IPS DF 4.7 (cell line): ENCODE measurements around the gene SAP30BP.

Source experiments
- DNase-seq: peaks from one replicate; pipeline ENCODE4 v3.0.0-alpha.2; 2013; ENCODE audit warnings: low spot score; ENCODE audit errors: extremely low read depth

SAP30BP gene

GRCh38 chr17:75712446-75712845, 45.3 kb downstream of the SAP30BP start:
- DNase-seq: no peak

- no peak for DNase-seq
Measured at GRCh38 chr17:75719732-75720131, 52.6 kb downstream of the SAP30BP start.

DNA sequence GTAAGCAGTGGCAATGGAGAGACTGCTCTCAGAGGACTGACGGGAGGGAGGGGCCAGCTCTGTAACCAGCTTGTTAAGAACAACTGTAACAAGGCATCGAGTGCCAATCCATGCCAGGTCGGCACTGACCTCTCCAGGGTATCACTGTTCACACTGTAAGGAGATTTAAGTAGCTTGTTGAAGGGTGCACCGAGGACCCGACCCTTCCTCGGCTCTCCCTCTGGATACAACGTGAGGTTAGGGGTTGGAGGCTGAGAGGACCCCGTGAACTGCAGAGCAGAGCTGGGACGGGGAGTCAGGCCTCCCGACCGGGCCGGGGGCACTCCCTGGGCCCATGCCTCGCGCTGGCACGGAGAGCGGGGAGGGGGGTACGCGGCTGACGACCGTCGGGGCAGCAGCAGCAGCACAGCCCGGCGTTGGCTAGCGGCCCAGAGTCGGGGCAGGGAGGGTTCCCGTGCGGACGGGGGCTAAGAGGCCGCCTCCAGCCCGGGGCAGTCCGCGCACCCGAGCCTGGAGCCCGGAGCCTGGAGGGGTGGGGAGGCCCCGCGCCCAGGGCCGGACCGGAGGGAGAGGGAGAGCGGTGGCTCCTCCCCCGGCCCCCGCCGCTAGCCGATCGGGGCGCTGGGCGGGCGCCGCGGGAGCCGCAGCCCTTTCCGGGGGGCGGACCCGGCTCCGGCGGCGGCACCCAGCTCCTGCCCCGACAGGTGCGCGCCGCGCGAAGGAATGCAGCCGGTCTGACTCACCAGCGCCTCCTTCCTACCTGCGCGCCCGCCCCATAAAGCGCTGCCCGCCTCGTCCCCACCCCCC, 53.7 kb downstream of the SAP30BP start, which contains the start of gene ITGB4:
Gene ITGB4 (plus strand): TSS at position 804 of the 807 bp plus-strand sequence. CDS start 3,245 bp downstream, outside the sequence.
- DNase-seq: no peak

GRCh38 chr17:75721463-75722011, 54.4 kb downstream of the SAP30BP start:
- DNase-seq: no peak

- DNase-seq: no peak
Measured at GRCh38 chr17:75722076-75722475, 54.9 kb downstream of the SAP30BP start.

- DNase-seq: no peak
Measured at GRCh38 chr17:75722542-75723095, 55.5 kb downstream of the SAP30BP start.

DNA sequence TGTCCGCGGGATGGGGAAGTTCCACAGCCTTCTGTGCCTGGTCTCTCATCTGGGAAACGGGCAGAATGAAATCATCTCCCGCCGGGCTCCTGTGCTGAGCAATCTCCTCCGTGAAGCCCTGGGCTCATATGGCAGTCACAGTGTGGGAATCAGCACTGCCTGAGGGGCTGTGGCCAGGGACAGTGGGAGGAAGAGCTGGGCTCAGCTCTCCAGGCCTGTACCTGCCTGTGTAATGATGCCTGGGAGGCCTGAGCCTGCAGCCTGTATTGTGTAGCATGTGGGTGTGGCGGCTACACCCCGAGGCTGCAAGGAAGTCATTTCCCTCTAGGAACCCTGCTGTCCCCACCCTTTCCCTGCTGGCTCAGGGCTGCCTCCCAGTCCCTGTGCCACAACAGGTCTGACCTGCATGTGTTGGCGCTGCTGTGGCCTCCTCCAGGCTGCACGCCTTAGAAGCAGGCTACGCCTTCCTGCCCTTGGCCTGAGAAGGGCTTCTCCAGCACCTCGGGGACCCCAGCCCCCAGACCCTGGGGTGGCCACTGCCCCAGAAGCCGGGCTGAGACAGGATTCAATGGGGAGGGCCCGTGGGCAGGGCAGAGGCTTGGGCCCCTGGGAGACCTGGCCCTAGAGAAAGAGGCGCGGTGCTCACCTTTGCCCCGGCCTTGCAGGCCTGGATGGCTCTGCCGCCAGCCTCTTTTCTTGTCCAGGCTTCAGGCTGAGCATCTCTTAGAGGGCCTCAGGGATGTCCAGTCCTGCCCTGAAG, 56.2 kb downstream of the SAP30BP start:
- DNase-seq: no peak

DNA sequence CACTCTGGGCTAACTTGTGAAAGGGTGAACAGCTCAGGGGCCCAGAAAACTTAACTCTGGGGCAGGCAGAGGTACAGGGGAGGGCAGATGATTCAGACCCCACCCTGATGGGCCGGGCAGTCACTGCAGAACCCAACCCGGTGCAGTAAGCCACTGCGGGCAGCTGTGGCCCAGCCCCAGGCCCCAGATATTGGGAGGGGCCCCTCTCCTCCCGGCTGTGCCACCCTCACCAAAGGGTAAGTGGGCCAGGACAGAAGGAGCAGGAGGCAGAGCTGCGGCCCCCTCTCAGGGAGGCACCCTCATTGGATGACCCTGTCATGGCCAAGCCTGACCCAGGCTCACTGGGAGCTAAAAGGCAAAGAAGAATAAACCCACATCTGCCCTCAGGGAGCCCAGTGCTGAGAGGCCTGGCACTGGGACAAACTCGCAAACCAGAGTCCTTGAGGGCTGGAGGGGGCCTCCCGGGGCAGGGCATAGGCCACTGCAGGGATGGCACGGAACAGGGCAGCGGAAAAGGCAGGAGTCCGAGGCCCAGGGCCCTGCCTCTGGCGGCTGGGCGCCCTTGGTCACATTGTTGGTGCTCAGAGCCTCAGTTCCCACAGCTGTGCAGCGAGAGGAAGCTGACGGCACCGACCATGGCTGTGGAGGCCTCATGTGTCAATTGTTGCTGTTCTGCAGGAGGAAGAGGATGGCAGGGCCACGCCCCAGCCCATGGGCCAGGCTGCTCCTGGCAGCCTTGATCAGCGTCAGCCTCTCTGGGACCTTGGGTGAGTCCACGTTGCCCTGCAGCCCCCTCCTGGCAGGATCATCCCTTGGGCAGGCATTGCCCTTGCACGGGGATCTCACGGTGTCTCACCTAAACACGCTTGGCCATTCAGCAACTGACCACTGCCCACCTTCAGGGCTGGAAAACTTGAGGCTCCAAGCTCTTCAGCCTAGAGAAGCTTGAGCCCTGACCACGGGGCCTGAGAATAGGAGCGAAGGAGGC, 57.2 kb downstream of the SAP30BP start:
- DNase-seq: no peak

DNA sequence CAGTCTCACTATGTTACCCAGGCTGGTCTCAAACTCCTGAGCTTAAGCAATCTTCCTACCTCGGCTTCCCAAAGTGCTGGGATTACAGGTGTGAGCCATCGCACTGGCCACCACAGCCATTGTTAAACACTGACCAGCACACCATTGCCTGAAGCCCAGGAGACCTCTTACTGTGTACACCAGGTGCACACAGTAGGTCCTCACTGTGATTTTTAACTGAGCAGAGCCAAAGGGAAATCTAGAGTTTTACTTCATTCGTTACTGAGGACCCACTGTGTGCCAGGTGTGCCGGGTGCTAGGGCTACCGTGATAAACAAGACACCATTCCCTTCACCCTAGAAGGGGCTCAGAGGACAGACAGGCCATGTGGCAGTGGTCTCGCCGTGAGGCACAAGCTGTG, 58.4 kb downstream of the SAP30BP start:
- DNase-seq: no peak

DNA sequence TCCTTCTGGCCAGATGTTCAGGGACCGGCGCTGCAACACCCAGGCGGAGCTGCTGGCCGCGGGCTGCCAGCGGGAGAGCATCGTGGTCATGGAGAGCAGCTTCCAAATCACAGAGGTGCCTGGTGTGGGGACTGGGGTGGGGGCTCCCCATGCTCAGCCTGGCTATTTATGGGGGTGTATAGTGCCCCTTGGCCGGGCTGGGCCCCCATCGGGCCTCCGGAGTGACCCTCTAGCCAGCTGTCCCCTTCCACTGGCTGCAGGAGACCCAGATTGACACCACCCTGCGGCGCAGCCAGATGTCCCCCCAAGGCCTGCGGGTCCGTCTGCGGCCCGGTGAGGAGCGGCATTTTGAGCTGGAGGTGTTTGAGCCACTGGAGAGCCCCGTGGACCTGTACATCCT, 60.3 kb downstream of the SAP30BP start:
- no peak for DNase-seq

GRCh38 chr17:75729351-75729750, 62.2 kb downstream of the SAP30BP start:
- DNase-seq: no peak

- no peak for DNase-seq
Measured at GRCh38 chr17:75730065-75730464, 62.9 kb downstream of the SAP30BP start.

- no peak for DNase-seq
Measured at GRCh38 chr17:75731086-75731715, 64.1 kb downstream of the SAP30BP start.

DNA sequence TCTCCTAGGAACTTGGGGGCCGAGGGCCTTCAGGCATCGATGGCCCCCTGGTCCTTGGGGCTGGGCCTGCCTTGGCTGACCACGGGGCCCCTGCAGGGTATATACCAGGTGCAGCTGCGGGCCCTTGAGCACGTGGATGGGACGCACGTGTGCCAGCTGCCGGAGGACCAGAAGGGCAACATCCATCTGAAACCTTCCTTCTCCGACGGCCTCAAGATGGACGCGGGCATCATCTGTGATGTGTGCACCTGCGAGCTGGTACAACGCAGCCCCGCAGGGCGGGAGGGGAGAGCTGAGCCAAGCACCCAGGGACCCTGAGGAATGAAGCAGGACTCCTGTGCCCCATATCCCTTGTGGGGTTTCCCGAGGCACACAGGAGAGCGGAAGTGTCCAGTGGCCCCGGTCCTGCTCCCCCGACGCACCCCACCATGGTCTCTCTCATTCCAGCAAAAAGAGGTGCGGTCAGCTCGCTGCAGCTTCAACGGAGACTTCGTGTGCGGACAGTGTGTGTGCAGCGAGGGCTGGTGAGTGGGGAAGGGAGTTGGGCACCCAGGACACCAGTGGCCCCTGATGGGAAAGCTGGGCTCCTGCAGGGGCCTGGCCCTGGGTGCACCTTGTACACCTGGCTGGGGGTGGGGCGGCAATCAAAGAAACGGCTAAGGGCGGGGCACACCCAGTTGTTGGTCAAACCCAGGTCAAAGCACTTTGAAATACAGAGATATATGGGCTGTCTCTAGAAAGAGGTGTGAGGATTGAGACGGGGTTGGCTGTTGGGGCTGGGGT, 64.8 kb downstream of the SAP30BP start:
- no peak for DNase-seq

DNA sequence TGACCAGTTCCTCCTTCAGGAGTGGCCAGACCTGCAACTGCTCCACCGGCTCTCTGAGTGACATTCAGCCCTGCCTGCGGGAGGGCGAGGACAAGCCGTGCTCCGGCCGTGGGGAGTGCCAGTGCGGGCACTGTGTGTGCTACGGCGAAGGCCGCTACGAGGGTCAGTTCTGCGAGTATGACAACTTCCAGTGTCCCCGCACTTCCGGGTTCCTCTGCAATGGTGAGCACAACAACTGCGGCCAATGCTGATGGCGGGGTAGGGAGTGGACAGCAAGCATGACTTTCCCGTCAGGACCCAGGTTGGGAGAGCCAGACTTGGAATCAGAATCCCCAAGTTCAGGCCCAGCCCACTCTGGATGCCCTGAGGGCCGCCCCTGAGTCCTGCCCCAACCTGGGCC, 66.3 kb downstream of the SAP30BP start:
- no peak for DNase-seq

DNA sequence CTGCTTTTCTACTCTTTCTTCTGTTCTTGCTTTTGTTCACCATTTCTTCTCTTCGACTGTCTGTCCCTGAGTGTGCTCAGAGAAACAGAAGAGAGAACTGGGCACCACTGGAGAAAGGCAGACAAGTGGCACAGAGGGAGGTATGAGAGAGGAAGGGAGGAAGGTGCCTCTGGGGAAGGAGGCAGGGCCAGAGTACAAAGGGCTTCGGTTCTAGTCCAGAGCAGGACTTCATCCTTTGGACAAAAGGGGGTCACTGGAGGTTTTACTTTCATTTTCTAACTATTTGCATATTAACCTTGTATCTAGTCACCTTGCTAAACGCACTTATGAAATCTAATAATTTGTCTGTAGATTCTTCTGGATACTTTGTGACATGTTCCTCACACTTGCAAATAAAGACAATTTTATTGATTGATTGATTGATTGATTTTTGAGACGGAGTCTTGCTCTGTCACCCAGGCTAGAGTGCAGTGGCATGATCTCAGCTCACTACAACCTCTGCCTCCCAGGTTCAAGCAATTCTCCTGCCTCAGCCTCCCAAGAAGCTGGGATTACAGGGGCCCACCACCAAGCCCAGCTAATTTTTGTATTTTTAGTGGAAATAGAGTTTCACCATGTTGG, 67.6 kb downstream of the SAP30BP start:
- DNase-seq: no peak

GRCh38 chr17:75736173-75736835, 69.2 kb downstream of the SAP30BP start:
- no peak for DNase-seq

DNA sequence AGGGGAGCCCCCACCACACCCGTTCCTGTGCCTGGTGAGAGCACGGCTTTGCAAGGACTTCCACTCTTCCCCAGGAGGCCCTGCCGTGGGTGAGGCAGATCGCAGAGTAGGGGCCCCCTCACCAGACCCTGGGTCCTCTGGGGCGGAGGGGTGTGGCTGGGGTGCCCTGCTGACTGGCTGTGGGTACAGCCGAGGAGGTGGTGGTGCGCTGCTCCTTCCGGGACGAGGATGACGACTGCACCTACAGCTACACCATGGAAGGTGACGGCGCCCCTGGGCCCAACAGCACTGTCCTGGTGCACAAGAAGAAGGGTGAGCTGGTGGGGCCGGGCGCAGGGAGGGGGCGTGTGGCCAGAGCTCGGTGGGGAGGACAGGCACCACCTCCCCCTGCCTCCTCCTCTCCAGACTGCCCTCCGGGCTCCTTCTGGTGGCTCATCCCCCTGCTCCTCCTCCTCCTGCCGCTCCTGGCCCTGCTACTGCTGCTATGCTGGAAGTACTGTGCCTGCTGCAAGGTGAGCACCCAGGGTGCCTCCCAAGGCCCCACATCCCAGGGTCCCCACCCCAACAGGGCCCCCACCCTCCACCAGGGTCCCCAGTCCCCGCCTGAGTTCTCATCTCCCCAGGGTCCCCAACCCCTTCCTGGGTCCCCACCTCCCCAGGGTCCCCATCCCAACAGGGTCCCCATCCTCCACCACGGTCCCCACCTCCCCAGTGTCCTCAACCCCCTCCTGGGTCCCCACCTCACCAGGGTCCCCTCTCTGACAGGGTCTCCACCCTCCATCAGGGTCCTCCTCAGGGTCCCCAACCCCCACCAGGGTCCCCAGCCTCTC, 70.2 kb downstream of the SAP30BP start:
- DNase-seq: no peak
